ENCODE measurements around the gene ADISSP. TPM values are rescaled to one million over a fixed set of nuclear protein-coding genes. Genes with fewer than 3 reads are reported as not detected.

Gene ADISSP
- total RNA-seq, 1 experiment from 2014 or later: 99.4 TPM

DNA sequence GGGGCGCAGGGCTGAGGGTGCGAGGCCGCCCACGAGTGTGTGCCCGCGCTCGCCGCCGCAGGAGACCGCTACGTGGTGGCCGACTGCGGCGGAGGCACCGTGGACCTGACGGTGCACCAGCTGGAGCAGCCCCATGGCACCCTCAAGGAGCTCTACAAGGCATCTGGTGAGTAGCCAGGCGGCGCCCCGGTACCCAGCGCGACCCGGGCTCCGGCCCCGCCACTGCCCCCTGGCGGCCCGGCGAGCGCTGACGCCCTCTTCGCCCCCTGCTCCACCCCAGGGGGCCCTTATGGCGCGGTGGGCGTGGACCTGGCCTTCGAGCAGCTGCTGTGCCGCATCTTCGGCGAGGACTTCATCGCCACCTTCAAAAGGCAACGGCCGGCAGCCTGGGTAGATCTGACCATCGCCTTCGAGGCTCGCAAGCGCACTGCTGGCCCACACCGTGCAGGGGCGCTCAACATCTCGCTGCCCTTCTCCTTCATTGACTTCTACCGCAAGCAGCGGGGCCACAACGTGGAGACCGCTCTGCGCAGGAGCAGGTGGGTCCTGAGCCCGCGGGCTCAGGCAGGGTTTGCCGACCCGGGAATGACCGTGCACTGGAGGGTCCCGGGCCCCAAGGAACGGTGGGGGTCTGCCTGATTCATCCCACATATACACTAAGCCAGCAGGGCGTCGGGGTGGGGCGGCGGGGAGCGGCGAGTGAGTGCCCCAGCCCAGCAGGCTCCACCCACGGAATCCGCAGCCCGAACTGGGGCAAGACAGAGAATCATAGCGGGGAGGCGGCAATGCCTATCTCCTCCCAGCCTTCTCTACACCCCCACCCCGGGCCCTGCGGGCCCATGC lies 17.6 kb downstream of the ADISSP start:
- ChIA-PET CTCF (interaction anchor here (0.6 to 3.8 kb wide), 5 partner anchors 18 to 69 kb away, joined by 3 to 9 read pairs (median 5); partner anchors contain the start of gene ADISSP), POLR2A (no interaction called here), RAD21 (ENCODE audit: low non-redundant PET in 1 of 2, low total read pairs in 2 of 2, uncharacterized antibody in 2 of 2, unreplicated experiment in 2 of 2) (interaction anchor here in 1 of 2 experiments (0.9 to 1.0 kb wide), 2 partner anchors 33 to 34 kb away, joined by 3 read pairs; no protein-coding TSS in a partner anchor)
- Histone ChIP-seq H3K27ac (ENCODE audit: low read depth, low read length) (no peak overlapping the region), H3K4me1 (ENCODE audit: control insufficient read depth in 1 of 2, insufficient read depth in 2 of 2, low read length in 2 of 2) (peaks cover 3 to 15% of the 10 kb centered on the region in 2 experiments; a peak in 3 of 4 replicates), H4K20me1 (ENCODE audit: insufficient read depth) (no peaks in the 10 kb centered on the region), H3K9me3 (ENCODE audit: control insufficient read depth in 1 of 2, insufficient read depth in 1 of 2, low read depth in 1 of 2, low read length in 2 of 2) (no peaks in the 10 kb centered on the region), H3K79me2 (ENCODE audit: insufficient read depth, low read length) (no peaks in the 10 kb centered on the region), H2AFZ (ENCODE audit: low read depth, low read length, poor library complexity, severe bottlenecking) (no peak overlapping the region), H3K4me3 (replicated peaks in 1 of 2; ENCODE audit: low read depth in 1 of 2, low read length in 2 of 2) (no peak overlapping the region), H3K27me3 (ENCODE audit: insufficient read depth, low read length) (no peaks in the 10 kb centered on the region), H3K4me2 (ENCODE audit: low read length) (no peak overlapping the region), H3K9me2 (ENCODE audit: insufficient read depth) (no peaks in the 10 kb centered on the region), H3K9ac (ENCODE audit: low read length) (no peak overlapping the region), H3K36me3 (ENCODE audit: control insufficient read depth in 1 of 2, insufficient read depth in 2 of 2, low read length in 2 of 2) (peaks cover 4 to 8% of the 10 kb centered on the region in 2 experiments; a peak in 3 of 4 replicates)
- no peak for DNase-seq (ENCODE audit: low read depth, low spot score)
- TF ChIP-seq, protein P1, sequence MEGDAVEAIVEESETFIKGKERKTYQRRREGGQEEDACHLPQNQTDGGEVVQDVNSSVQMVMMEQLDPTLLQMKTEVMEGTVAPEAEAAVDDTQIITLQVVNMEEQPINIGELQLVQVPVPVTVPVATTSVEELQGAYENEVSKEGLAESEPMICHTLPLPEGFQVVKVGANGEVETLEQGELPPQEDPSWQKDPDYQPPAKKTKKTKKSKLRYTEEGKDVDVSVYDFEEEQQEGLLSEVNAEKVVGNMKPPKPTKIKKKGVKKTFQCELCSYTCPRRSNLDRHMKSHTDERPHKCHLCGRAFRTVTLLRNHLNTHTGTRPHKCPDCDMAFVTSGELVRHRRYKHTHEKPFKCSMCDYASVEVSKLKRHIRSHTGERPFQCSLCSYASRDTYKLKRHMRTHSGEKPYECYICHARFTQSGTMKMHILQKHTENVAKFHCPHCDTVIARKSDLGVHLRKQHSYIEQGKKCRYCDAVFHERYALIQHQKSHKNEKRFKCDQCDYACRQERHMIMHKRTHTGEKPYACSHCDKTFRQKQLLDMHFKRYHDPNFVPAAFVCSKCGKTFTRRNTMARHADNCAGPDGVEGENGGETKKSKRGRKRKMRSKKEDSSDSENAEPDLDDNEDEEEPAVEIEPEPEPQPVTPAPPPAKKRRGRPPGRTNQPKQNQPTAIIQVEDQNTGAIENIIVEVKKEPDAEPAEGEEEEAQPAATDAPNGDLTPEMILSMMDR (IDR thresholded peaks at IDR 0.05 in 2 of 3, conservative IDR thresholded peaks at IDR 0.05 in 1 of 3; ENCODE audit: borderline replicate concordance in 1 of 3, insufficient read depth in 1 of 3, low read depth in 2 of 3, low read length in 2 of 3): peak; percentile 75 to 92 (median 91)
- TF ChIP-seq EZH2 (IDR thresholded peaks at IDR 0.05): no peak
- no TSS peak for BruUV-seq (replicated peaks)
- intact Hi-C loops (cut with micrococcal nuclease): no loop called here
- peak; percentile 70 for ATAC-seq

DNA sequence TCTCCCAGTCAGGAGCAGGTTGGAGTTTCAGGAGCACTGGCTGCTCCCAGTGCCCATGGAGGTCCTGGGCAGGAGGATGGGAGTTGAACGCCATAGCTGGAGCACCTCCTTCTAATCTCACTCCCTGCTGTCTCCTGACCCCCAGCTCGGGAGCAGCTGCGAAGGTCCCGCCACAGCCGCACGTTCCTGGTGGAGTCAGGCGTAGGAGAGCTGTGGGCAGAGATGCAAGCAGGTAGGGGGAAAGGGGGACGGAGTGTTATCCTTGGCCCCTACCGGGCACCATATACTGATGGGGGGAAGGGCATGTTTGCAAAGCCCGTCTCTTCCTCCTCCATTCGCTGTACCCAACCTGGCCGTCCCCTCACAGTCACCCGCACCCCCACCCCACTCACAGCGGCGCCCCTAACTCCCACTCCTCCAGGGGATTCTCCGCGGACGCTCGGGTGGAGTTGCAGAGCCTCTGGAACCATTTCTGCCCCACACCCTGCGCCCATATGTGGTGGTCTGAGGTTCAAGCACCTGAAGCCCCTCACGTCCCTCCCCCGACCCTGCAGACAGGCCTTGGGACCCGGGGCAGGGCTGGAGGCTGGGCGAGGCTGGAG lies 18.4 kb downstream of the ADISSP start:
- H3K27ac ChIP-seq (ENCODE audit: low read depth, low read length): no peak overlapping the region
- H3K4me3 ChIP-seq (replicated peaks in 1 of 2; ENCODE audit: low read depth in 1 of 2, low read length in 2 of 2): no peak overlapping the region
- no peaks in the 10 kb centered on the region for H4K20me1 ChIP-seq (ENCODE audit: insufficient read depth)
- no peak overlapping the region for H3K4me2 ChIP-seq (ENCODE audit: low read length)
- H3K27me3 ChIP-seq (ENCODE audit: insufficient read depth, low read length): no peaks in the 10 kb centered on the region
- peaks cover 9 to 20% of the 10 kb centered on the region in 2 experiments for H3K4me1 ChIP-seq (ENCODE audit: control insufficient read depth in 1 of 2, insufficient read depth in 2 of 2, low read length in 2 of 2)
- CTCF ChIA-PET: interaction anchor here (1.0 to 3.8 kb wide), 6 partner anchors 19 to 38 kb away, joined by 3 to 9 read pairs (median 4); partner anchors contain the start of genes ADISSP and SPEF1
- H3K36me3 ChIP-seq (ENCODE audit: control insufficient read depth in 1 of 2, insufficient read depth in 2 of 2, low read length in 2 of 2): peaks cover 0 to 8% of the 10 kb centered on the region in 2 experiments; a peak in 2 of 4 replicates
- ATAC-seq (no peak), DNase-seq (ENCODE audit: low read depth, low spot score) (no peak)
- POLR2A ChIA-PET: no interaction called here
- H3K9ac ChIP-seq (ENCODE audit: low read length): no peak overlapping the region
- intact Hi-C loops (cut with micrococcal nuclease): no loop called here
- no peaks in the 10 kb centered on the region for H3K9me2 ChIP-seq (ENCODE audit: insufficient read depth)
- RAD21 ChIA-PET (ENCODE audit: low non-redundant PET in 1 of 2, low total read pairs in 2 of 2, uncharacterized antibody in 2 of 2, unreplicated experiment in 2 of 2): interaction anchor here in 1 of 2 experiments (0.9 to 1.0 kb wide), 2 partner anchors 33 kb away, joined by 3 read pairs; no protein-coding TSS in a partner anchor
- H2AFZ ChIP-seq (ENCODE audit: low read depth, low read length, poor library complexity, severe bottlenecking): no peak overlapping the region
- H3K9me3 ChIP-seq (ENCODE audit: control insufficient read depth in 1 of 2, insufficient read depth in 1 of 2, low read depth in 1 of 2, low read length in 2 of 2): no peaks in the 10 kb centered on the region
- H3K79me2 ChIP-seq (ENCODE audit: insufficient read depth, low read length): no peaks in the 10 kb centered on the region
- no TSS peak for BruUV-seq (replicated peaks)
- TF ChIP-seq CEBPB (IDR thresholded peaks at IDR 0.05; ENCODE audit: low read depth): no peak
- TF ChIP-seq, protein P2, sequence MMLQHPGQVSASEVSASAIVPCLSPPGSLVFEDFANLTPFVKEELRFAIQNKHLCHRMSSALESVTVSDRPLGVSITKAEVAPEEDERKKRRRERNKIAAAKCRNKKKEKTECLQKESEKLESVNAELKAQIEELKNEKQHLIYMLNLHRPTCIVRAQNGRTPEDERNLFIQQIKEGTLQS (IDR thresholded peaks at IDR 0.05): no peak
- TF ChIP-seq EZH2phosphoT487 (IDR thresholded peaks at IDR 0.05; ENCODE audit: borderline replicate concordance): no peak
- no peak for TF ChIP-seq CBX3 (IDR thresholded peaks at IDR 0.05; ENCODE audit: low read depth)
- no peak for TF ChIP-seq ELF1 (IDR thresholded peaks at IDR 0.05; ENCODE audit: borderline replicate concordance, low read depth)
- no peak for TF ChIP-seq EGR1 (IDR thresholded peaks at IDR 0.05; ENCODE audit: low read depth)
- TF ChIP-seq SIN3A (IDR thresholded peaks at IDR 0.05; ENCODE audit: low read depth): no peak
- TF ChIP-seq POLR2AphosphoS5 (IDR thresholded peaks at IDR 0.05; ENCODE audit: low read depth, low read length): no peak
- no peak for TF ChIP-seq SP1 (IDR thresholded peaks at IDR 0.05; ENCODE audit: low read depth)
- no peak for TF ChIP-seq YY1 (IDR thresholded peaks at IDR 0.05; ENCODE audit: extremely low read depth, insufficient replicate concordance, low read depth, low read length)
- TF ChIP-seq, protein P1 (IDR thresholded peaks at IDR 0.05 in 2 of 3, conservative IDR thresholded peaks at IDR 0.05 in 1 of 3; ENCODE audit: borderline replicate concordance in 1 of 3, insufficient read depth in 1 of 3, low read depth in 2 of 3, low read length in 2 of 3): no peak

Data from HCT116 (cell line).